ENCODE measurements around the gene RABL6.

Gene RABL6

DNA sequence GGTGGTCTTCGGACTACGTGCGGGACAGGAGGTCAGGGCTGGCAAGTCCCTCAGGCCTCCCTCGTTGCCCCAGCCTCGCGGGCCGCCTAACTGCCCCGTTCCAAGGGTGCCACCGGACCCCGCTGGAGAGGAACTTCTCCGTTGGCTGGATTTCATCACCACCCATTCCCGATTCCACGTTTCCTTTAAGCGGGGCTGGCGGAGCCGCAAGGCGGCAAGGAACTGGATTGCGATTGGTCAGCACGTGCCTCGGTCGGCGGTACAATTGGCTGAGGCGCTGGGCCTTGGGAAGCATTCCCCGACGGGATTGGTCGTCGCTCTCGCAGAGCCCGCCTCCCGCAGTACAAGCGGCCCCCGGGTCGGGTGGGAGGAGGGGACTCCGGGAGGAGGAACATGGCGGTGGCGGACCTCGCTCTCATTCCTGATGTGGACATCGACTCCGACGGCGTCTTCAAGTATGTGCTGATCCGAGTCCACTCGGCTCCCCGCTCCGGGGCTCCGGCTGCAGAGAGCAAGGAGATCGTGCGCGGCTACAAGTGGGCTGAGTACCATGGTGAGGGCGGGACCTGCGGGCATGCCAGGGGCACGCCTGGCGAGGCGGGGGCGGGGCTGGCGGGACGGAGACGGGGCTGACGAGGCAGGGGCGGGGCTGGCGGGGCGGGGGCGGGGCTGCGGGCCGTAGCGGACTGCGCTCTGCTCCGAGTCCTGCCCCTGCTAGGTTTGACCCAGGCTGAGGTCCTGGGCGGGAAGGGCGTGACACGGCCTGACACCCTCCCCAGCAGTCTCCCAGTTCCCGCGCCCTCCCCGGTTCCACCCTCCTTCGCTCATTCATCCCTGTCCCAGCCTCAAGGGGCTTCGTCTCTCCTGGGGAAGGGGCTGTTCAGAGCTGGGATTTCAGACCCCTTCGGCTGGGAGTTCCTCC, 41.6 kb downstream of the RABL6 start, which contains the start of gene PHPT1:
PHPT1 (plus strand) TSS at position 372 of the 922 bp plus-strand sequence; CDS start at position 394, 22 bp downstream.
- DNase-seq: peak; percentile 93 to 99 (median 94)

GRCh38 chr9:136849960-136850865, 42.5 kb downstream of the RABL6 start:
- DNase-seq: no peak

DNA sequence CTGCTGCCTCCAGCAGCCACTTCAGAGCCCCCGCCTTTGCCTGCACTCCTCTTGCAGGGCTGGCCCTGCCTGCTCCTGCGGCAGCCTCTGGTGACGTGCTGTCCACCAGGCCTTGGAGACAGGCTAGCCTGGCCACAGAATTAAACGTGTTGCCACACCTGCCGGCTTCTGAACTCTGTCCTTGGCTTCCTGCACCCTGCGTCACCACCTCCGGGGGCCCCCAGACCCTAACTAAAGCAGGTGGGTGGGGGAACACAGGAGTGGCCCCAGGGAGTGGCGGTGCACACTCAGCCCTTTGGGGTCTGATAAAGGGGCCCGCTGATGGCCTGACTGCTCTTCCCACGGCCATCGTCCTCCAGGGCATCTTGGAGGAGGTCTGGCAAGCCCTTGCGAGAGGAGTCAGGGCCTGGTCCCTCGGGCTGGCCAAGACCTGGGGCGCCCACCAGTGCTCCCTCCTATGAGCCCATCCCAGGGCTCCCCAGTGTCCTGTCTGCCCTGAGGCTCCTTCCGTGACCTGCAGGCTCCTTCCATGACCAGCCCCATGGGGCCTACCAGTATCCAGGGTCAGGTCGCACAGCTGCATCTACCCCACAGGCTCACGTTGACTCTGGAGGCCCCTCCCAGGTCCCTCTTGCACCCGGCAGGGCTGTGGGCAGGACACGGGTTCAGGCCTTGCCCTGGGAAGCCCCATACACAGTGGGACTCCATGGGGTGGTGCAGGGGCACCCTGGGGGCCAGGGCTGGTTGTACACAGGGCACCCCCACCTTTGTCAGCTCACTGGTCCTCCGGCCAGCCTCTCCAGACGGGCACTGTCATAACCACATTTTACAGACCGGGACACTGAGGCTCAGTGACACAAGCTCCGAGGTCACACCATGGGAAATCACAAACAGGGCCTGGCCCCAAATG, 43.4 kb downstream of the RABL6 start:
- no peak for DNase-seq

- DNase-seq: no peak
These were observed 44.4 kb downstream of the RABL6 start, which contains the start of gene MAMDC4 for GRCh38 chr9:136851941-136852663. Gene MAMDC4, plus strand, starts transcription at chr9:136852346. Its CDS starts 71 bp downstream, at chr9:136852417.

GRCh38 chr9:136852664-136853595, 45.2 kb downstream of the RABL6 start:
- DNase-seq: no peak

GRCh38 chr9:136853596-136854112, 45.9 kb downstream of the RABL6 start:
- DNase-seq: no peak

- DNase-seq: peak in 1 of 5 experiments; percentile 4
These were observed 46.5 kb downstream of the RABL6 start for GRCh38 chr9:136854113-136854841.

GRCh38 chr9:136854842-136855460, 47.2 kb downstream of the RABL6 start:
- no peak for DNase-seq

DNA sequence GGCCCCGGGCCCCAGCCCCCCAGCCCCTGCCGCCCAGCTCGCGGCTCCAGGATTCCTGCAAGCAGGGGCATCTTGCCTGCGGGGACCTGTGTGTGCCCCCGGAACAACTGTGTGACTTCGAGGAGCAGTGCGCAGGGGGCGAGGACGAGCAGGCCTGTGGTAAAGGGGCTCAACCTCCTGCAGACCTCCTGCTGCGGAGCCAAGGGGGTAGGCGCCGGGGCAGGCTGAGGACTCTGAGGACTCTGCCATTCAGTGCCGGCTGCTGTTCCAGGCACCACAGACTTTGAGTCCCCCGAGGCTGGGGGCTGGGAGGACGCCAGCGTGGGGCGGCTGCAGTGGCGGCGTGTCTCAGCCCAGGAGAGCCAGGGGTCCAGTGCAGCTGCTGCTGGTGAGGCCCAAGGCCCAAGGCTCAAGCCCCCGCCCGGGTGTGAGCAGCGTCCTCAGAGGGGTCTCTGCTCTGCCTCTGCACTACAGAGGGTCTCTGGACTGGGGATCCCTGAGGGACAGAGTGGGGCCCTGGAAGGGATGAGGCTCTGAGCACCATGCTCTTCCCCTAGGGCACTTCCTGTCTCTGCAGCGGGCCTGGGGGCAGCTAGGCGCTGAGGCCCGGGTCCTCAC, 47.8 kb downstream of the RABL6 start:
- DNase-seq: peak in 2 of 5 experiments; percentile 3 to 7

DNA sequence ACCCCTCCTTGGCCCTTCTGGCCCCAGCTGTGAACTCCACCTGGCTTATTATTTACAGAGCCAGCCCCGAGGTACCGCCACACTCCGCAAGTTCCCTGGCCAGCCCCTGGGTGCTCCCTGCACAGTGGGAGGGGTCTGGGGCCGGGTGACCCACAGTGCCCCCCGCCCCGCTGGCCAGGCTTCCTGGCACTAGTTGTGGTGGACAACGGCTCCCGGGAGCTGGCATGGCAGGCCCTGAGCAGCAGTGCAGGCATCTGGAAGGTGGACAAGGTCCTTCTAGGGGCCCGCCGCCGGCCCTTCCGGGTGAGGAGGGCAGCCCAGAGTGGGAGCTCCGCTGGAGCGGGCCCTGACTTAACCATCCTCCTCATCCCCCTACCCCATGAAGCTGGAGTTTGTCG, 48.3 kb downstream of the RABL6 start:
- peak in 1 of 5 experiments; percentile 2 for DNase-seq

DNA sequence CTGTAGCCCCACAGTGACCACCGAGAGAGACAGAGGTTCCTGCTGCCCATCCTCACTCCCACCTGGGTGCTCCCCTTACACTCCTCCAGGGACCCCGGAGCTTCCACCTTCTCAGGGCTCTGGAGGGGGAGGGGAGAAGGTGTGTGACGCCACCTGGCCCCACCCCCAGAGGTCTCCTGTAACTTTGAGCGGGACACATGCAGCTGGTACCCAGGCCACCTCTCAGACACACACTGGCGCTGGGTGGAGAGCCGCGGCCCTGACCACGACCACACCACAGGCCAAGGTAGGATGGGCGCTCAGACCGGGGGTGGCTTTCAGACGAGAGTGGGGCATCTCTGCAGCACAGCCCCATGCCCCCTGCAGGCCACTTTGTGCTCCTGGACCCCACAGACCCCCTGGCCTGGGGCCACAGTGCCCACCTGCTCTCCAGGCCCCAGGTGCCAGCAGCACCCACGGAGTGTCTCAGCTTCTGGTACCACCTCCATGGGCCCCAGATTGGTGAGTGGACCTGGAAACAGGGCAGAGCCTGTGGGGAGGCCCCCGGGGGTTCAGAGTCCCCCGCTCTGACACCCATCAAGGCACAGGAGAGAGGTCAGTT, 48.9 kb downstream of the RABL6 start:
- DNase-seq: peak in 1 of 5 experiments; percentile 3

GRCh38 chr9:136857166-136857565, 49.4 kb downstream of the RABL6 start:
- peak in 2 of 5 experiments; percentile 1 to 8 for DNase-seq

DNA sequence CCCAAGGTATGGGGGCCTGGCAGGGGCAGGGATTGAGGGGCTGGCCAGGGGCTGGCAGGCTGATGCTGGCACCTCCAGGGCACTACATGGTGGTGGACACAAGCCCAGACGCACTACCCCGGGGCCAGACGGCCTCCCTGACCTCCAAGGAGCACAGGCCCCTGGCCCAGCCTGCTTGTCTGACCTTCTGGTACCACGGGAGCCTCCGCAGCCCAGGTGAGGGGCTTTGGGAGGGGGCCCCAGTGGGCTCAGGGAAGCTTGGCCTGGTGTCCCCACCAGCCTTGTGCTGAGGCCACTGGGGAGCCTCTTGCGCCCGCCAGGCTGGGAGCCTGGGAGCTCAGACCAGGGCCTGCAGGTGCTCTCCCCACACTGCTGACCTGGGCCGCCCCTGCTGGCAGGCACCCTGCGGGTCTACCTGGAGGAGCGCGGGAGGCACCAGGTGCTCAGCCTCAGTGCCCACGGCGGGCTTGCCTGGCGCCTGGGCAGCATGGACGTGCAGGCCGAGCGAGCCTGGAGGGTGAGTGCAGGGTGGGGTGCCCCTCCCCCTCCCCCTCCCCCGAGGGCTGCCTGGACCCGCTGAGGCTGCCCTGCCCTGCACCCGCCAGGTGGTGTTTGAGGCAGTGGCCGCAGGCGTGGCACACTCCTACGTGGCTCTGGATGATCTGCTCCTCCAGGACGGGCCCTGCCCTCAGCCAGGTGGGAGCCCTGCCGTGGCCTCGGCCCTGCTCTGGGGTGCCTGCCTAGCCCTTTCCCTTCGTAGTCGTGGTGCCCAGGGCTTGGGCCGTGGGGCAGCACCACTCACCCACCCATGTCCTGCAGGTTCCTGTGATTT, 50.0 kb downstream of the RABL6 start:
- peak in 2 of 5 experiments; percentile 3 to 5 for DNase-seq

DNA sequence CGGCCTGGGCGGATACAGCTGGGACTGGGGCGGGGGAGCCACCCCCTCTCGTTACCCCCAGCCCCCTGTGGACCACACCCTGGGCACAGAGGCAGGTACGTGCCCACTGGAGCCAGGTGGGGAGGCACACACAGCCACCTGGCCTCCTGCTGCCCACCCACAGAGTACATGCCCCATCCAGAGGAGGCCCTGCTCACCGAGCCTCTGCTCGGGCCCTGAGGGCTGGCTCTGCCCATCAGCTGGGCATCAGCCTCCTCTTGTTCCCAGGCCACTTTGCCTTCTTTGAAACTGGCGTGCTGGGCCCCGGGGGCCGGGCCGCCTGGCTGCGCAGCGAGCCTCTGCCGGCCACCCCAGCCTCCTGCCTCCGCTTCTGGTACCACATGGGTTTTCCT, 50.7 kb downstream of the RABL6 start:
- DNase-seq: no peak

GRCh38 chr9:136858844-136859757, 51.4 kb downstream of the RABL6 start:
- peak in 1 of 5 experiments; percentile 2 for DNase-seq

DNA sequence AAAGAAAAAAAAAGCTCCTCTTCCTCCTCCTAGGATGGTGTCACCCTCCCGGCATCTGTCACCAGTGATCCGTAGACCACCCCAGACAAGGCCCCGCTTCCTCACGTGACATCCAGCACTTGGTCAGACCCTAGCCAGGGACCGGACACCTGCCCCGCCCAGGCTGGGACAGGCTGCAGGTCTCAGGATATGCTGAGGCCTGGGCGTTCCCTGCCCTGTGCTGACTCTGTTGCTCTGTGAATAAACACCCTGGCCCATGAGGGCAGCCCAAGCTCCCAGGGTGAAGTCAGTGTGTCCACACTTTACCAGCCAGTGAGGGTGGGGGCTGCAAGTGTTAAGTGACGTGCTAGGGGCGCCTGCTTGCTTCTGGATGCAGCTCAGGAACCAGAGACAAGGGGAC, 52.8 kb downstream of the RABL6 start:
- DNase-seq: no peak
